ENCODE data around the gene RAPGEF4.
A peak's percentile ranks its signal among the peaks of the same experiment; 100 is the strongest.

Gene RAPGEF4

DNA sequence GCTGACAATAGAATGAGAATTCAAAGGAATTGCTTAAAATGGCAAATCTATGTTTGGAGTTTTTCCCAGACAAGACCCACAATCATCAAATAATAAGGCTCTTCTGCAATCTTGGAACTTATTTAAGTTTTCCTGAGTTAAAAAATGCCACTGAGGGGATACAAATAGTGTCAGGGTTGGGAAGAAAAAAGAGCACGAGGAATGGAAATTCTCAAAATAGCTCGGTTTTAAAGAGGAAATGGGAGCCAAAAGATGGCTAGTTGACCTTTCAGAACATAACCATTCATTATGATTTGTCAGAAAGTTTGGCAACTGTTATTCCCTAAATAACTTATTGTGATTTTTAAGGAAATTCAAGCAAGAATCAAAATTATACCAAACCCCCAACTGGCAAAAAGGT, 127.7 kb downstream of the RAPGEF4 start:
- no peak for DNase-seq

DNA sequence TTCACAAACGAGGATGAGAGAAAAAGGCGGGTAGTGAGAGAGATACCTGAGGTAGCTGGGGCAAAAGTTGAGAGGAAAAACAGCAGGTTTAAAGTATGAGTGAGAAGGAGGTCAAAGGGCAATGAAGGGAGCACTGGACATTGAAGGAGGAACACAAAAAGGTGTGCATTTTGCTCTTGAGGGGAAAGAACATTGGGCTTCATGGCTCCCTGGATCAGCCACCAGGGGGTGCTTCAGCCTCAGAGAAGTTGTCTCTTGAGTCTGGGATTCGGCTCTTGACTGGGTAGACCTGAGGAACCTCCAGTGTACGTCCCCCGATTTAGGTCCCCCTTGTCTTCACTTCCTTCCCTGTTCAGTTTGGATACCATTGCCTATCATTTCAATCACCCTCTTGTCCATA, 128.5 kb downstream of the RAPGEF4 start:
- peak; percentile 15 to 71 for DNase-seq

DNA sequence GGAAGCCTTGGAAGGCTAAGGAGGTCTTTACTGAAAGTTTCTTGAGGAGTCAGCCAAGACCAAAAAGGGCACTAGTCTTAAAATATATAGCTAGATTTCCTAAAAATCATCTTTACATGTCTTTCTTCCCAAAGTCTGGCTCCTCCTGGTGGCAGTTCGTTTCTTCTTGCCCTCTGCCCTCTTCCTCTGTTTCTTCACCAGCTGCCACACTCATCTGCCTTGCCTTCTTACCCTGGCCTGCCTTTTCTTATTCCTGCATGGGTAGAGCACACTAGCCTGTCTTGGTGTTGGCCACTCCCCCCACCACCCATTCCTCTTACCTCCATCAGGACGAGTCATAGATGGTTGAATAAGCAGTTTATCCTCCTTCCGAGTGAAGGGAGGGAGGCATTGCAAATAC, 129.8 kb downstream of the RAPGEF4 start:
- DNase-seq = peak in 1 of 2 donors; percentile 2

DNA sequence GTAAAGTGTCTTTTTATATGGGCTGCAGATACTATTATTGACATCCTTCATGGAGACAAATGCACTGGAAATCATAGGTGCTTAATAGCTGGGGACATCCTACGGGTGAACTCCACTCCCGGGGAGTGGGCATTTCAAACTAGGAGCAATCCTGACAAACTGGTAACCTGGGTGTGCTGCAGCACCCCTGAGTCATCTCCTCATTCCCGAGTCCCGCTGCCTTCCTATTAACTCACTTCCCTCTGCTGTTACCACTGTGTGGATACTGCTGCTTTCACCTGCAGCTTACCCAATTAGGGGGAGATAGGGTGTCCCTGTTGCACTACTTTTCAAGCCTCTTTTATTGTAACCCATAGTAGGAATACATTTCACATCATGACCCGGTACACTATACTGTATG, 134.2 kb downstream of the RAPGEF4 start:
- no peak for DNase-seq

DNA sequence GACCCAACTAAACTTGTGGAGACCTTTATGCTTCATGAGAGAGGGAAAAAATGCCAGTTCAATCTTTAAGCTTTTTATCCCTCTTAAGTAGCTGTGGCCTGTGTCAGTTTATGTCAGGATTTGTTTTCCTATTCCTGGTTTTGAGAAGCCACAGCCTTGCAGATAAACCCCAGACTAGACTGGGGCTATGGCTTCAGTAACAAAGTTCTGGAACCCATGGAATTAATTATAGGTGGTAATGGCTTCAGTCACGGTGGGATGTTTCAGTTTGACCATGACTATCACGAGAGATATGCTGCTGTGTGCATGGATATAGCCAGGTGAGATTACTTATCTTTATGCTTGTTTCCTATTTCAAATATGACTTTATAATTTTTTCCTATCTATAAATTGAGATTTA, 134.8 kb downstream of the RAPGEF4 start:
- DNase-seq = no peak

DNA sequence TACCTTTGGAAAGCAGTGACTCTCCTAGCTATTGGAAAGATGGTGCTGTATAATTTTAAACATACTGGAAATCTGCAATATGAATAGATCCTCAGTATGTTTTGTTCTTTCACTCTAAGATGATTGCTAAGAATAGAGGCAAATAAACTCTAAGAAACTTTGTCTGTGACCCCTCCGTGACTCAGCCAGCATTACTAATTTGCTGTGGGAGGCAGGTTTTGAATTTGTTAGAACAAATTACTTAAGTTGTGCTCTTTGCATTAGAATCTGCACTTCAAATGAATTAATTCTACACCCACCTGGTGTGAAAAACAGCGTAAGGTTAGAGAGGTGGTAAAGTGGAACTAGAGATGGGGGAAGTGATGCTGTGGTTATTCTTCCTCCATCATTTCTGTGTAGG, 142.2 kb downstream of the RAPGEF4 start:
- no peak for DNase-seq

DNA sequence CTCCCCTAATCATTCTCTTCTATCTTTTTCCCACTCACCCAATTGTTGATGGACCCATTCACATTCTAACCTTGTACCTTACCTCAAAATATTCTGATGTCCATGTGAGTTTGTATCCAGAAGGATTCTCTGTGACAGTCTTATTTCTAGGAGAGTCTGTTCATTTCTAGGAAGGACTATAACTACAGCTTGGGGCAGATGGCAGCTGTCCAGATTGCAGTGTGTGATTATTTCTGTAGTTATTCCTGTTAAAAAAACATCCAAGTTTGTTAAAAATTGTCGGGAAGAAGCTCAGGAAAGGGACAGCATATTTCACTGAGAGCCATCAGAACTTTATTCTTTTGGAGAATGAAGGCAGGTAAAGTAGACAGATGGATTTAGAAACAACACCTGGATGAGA, 142.6 kb downstream of the RAPGEF4 start:
- no peak for DNase-seq

DNA sequence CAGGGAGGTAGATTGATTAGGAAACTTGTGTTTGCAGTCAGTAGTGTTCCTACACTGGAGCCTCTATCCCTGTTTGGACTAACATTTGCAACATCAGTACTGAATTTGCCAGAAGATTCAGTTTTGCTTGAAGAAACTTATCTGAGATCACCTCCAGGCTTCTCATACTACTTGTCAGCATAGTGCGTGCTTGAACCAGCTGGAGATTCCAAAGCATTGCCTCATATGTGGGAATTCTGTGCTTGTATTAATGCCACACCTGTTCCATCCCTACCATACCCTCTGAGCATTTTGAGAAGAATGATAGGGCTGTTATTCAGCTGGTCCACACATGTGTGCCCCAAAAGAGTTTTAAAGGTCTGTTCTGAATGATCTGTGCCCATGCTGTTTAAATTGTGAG, 148.7 kb downstream of the RAPGEF4 start:
- DNase-seq = no peak

DNA sequence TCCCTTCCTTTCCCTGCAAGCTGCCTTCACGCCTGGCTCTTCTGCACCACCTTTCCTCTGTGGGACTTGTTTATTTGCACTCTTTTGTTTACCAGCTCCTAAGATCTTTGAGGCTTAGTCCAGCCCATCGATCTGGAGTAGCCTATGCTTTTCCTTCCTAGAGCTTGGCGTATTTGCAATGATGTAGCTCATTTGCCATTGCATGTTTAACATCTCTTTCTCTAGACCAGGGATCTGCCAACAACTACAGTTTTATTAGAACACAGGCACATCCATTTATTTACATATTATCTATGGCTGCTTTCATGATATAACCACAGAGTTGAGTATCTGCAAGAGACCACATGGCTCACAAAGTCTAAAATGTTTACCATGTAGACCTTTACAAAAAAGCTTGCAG, 150.4 kb downstream of the RAPGEF4 start:
- DNase-seq = no peak

DNA sequence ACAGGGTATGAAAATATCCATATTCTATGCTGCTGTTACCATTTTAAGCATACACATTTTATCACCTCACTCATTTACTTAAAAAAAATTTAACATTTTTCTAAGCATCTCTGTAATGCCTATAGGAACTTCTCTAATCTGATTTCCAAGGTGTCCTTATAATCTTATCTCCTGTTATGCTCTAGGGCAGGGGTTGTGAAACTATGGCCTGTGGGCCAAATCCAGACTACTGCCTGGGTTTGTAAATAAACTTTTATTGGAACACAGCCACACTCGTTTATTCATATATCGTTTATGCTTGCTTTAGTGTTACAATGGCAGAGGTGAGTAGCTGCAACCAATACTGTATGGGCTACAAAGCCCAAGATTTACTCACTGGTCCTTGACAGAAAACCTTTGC, 151.6 kb downstream of the RAPGEF4 start:
- DNase-seq = no peak

DNA sequence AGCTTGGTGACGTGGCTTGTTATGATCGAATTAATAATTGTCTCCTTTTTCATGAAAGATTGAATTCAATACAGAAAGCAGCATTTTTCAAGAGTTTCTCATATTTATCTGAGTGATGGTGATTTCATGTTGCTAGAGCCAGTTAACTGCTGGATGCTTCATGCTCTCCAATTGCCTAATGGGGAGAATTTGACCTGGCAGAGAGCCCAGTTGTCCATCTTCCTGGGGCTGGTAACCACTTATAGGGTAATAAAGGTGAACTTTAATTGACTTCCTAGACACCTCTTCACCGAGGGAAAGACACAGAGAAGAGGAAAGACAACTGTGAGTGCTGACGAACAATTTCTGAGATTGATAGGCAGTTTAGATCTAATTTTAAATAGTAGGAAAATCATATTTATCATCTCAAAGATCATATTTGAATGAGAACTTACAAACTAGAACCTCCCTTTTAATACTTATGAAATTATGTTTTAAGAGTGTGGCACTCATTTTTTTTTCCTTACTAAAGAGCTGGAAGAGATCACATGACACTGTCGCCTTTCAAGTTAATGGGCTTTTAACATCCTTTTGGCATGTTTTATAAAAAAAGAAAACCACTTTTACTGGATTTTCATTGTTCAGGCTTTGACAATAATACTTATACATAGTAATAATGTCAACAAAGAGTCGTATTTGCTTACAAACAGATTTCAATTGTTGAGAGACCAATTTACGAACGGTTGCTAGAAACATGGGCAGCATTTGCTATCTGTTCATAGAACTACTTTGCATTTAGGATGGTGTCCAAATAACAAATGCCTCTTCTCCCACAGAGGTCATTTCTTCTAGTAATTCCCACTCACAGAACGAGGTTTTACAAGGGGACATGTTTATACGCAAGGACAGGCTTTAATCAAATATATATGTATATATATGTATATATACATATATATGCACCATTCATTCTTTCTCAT, 153.3 kb downstream of the RAPGEF4 start:
- DNase-seq = no peak

DNA sequence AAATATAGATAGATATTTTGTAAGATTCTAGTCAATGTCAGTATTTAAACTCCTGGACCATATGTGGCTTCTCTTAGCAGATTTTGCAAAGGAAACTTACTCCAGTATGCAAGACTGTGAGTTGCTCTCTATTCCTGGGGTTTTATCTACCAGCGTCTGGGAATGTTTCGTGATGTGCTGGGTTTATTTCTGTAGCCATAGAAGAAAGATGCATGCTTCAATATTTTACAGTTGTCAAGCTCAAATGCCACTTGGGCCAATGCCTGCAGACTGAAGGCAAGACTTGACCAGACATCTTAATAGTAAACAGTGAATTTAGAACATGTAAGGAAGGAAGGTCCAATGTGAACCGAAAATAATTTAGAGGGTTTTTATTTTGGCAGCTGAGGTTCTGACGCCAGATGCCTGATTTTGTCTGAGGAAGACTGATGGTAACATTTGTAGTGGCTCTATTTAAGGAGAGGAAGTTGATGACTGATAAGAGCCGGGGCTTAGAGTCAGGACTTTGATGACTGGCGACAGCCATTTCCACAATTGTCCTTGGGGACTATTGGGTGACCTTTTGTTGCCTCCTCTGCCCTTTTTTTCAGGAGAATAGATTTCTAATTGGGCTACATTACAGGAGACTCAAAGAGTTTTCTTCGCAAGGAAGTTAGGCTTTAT, 154.3 kb downstream of the RAPGEF4 start:
- DNase-seq = no peak

DNA sequence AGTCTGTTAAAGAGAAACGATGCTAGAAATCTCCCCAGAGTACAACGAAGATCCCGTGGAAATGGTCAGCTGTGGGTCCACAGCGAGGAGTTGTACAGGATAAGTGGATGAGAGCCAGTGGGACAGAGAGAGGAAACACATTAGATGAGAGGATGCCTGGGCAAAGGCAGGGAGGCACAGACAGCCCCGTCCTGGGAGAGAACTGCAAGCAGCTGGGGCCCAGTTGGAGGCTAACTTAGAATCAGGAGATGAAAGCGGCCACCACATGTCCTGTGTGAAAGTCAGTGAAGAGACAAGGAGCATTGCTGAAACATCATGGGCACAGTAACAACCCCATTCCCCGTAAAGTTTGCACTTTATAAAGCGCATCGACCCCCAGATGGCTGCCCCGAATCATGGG, 157.5 kb downstream of the RAPGEF4 start:
- no peak for DNase-seq

DNA sequence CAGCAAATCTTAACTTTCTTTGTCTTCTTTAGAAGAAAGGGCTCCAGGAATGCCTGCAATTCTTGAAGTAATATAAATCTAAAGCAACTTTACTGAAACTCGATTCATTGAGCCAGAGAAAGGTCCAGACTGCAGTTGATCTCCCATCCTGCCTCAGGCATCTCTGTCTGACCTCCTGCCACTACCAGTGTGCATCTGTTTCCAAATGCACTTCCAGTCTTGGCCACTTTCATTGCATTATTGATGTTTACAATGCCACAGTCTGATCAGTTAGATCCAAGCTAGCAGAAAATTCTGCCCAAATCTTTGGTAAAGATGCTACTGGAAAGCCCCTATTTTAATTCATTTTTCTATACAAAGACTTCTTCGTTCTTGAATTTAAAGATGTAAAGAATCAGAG, 158.0 kb downstream of the RAPGEF4 start:
- no peak for DNase-seq

DNA sequence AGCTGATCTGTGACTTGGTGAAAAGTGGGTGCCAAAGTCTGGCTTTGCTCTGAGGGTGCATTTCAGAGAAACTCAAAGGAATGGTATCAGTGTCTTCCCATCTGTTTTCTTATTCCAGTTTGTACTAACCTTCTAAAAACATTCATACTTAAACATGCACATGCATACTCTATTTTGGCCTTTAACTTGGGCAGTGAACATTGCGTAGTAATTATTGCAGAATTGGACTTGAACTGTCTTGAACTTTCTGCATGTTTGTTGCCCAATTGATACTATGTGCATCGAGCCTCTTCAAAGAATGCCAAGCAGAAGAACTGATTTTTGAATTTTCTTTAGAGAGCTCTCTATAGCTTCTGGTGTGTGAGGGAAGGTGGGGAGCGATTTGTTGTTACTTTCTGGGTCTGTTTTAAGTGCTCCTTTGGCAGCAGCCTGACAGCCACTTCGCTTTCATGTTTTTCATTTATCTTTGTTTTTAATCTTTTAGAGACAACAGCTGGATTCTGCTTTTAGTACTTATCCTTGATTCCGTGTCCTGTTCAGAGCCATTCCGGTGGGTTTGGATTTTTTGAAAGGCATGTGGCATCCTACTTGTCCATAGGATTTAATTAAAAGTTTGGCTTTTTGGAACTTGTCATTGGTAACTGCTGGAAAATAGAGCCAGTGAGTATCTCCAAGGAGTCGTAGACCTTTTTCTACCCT, 159.2 kb downstream of the RAPGEF4 start:
- DNase-seq = no peak

DNA sequence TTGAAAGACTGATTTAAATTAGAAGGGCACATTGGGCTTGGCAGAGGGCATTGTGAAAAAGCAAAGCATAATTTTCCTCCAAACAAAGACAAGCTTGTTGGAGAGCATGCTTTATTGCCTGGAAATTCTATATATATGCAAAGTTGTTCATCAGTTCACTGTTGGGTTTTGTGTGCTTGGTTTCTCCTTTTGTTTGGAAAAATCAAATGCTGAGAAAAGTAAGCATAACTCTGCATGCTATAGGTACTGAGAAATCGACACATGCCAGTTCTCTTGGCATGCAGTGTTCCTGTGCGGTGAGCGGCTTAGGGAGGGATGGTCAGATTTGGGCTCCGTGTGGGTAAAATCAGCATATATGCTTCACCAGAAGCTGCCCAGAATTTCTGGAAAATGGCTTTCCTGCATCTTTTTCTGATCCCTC, 161.0 kb downstream of the RAPGEF4 start:
- no peak for DNase-seq

DNA sequence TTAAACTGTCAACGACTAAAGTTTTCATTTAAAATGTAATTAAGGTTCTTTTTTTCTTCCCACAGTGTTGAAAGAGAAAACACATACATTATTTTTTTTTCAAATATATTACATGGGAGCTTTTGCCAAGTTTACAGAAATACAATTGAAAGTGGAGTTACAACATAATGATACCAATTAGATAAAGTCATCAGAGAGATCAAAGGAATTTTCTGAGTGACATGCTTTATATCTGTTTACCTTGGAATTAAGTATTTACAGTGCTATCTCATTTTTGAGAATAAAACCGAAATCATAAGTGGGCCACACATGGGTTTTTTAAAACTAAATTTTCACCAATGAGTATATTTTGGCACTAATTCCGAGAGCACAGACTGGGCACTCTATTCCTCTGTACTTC, 165.2 kb downstream of the RAPGEF4 start:
- DNase-seq = no peak

DNA sequence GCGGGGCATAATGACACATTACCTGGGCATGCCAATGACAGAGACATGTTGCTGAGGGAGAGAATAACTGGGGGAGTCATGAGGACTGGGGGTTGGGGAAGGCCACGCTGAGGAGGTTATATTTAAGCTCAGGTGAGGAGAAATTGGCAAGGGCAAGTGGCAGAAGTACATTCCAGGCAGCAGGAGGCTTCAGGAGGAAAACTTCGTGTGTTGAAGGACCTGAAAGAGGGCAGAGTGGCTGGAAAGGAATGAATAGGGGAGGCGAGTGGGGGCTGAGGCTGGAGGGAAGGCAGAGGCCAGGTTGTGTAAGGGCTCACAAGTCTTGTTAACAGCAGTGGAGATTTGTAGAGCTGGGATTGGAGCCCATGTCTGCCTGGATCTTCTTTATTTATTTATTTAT, 166.3 kb downstream of the RAPGEF4 start:
- DNase-seq = no peak

DNA sequence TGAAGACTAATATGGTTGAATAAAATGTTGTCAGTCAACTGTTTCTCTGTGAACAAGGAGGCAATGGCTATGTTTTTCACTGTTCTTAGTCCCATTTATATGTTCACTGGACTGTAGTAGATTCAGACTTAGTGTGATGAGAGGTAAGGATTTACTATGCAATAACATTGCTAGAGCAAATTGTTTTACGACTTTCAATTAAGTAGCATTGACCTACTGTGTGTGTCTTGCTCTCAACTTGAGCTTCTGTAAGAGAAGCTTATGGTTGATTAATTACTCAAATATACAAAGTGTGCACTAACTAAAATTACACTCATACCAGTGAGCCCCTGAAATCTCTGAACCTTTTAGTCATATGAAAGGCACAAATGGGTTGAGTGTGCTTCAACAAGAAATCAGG, 168.6 kb downstream of the RAPGEF4 start:
- DNase-seq = no peak

DNA sequence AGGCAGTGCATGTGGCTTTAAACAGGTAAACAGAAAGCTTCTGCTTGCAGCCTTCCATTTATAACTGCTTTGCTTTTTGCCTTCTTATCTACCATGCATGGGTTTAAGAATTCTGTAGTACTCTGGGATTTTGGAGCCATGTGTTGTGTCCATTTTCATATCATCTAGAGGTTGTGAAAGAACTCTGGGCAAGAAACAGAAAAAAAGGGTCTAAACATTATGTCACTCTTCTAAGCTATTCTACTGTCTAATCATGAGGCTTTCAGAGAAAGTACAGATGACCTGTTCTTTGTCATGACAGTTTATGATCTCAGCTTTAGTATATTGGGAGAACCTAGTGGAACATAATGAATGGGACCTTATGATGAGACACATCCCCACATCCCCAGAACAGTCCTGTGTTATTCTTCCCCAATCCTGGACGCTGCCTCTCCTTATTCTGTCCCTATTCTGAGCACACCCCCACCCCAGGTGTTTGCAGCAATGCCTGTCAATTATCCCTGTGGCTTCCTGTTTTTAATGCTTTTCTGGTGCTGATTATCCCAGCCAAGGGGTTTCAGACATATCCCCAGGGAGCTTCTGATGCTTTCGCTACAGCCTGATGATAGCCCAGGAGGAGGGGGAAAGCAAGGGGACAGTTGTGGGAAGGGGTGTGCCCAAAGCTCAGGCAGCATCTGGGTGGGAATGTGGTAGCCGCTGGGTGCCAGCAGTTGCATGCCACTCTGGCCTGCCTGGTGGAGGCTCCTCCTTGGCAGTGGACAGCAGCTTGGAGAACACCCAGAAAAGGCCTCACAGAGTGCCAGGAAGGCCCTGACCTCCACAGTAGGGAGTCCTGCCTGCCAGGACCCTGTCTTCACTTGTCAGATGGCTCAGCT, 170.5 kb downstream of the RAPGEF4 start:
- no peak for DNase-seq

DNA sequence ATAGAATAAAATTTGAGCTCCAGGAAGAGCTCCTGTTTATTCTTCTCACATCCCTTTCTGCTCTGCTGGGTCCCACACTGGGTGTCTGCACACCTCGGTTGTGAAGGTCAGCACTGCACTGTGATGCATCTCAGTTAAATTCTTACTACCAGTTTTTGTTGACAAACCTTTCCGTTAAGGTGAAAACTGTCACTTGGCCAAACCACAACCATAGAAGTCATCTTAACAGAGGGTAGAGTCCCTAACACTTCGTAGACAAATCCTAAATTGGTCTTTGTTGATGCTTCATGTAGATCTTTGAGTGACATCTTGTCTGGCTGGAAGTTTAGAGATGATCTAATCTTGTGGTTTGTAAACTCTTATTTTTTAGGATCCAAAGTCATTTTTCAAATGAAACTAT, 172.6 kb downstream of the RAPGEF4 start:
- DNase-seq = no peak

DNA sequence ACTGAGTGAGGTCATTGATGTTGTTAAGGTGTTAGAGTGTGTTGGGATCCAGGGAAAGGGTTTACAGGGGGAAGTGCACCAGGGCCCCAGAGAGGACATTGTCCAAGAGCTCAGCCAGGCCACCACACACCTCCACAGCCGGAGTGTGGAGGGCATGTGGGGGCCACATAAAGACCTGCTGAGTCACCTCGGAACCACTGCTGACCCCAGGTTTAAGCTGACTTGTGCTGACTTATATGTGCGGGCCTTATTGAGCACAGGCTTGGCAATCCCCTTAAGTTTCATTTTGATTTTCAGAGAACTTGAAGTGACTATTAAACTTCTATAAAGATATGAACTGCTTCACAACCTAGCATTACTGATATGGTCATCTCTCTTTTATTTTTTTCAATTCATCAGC, 173.8 kb downstream of the RAPGEF4 start:
- DNase-seq = no peak

DNA sequence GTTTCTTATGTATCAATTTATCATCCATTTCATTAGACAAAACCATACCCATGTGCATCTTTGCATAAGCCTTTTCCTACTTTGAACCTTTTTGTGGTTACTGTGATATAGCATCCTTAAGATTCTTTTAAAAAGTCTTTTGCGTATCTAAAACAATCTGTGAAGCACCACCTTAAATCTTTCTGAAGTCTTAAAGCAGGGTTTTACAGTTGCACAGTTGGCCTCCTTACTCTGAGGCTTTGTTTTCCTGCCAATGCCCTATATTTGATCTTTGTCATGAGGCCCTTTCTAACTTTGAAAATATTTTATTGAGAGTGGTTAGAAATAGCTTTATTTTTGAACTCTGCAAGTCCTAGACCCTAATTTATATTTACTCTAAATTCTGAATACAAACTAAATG, 176.6 kb downstream of the RAPGEF4 start:
- no peak for DNase-seq
